GM12891 (cell line): ENCODE data around the gene SRSF7.
A peak's percentile ranks its signal among the peaks of the same experiment; 100 is the strongest.

Source experiments
- DNase-seq: peaks from one replicate; pipeline ENCODE4 v3.0.0; 2011; ENCODE audit warnings: low spot score; ENCODE audit not compliant: insufficient read length
- FAIRE-seq: peaks from 2 replicates; lab custom pipeline; 2011; peaks lifted over from hg19 to GRCh38; lab: Jason Lieb, UNC
- PAX5 ChIP-seq: IDR thresholded peaks from 2 replicates; pipeline ENCODE4 v1.6.1; 2011; ENCODE audit warnings: low read length, moderate library complexity, mild to moderate bottlenecking; ENCODE audit not compliant: insufficient read depth, severe bottlenecking
- POLR2A ChIP-seq: IDR thresholded peaks from 2 replicates; pipeline ENCODE4 v1.6.1; 2011; ENCODE audit warnings: low read depth, low read length, control low read depth
- POLR2AphosphoS5 ChIP-seq: IDR thresholded peaks from 2 replicates; pipeline ENCODE4 v1.6.1; 2011; ENCODE audit warnings: low read depth, low read length, control low read depth
- POU2F2 ChIP-seq: IDR thresholded peaks from 2 replicates; pipeline ENCODE4 v1.6.1; 2011; ENCODE audit warnings: low read depth, mild to moderate bottlenecking, control low read depth, low read length, moderate library complexity
- SPI1 ChIP-seq: IDR thresholded peaks from 2 replicates; pipeline ENCODE4 v1.6.1; 2011; ENCODE audit warnings: low read depth, low read length, control low read depth
- TAF1 ChIP-seq: IDR thresholded peaks from 2 replicates; pipeline ENCODE4 v1.6.1; 2011; ENCODE audit warnings: low read depth, low read length, control low read depth

SRSF7 gene

DNA sequence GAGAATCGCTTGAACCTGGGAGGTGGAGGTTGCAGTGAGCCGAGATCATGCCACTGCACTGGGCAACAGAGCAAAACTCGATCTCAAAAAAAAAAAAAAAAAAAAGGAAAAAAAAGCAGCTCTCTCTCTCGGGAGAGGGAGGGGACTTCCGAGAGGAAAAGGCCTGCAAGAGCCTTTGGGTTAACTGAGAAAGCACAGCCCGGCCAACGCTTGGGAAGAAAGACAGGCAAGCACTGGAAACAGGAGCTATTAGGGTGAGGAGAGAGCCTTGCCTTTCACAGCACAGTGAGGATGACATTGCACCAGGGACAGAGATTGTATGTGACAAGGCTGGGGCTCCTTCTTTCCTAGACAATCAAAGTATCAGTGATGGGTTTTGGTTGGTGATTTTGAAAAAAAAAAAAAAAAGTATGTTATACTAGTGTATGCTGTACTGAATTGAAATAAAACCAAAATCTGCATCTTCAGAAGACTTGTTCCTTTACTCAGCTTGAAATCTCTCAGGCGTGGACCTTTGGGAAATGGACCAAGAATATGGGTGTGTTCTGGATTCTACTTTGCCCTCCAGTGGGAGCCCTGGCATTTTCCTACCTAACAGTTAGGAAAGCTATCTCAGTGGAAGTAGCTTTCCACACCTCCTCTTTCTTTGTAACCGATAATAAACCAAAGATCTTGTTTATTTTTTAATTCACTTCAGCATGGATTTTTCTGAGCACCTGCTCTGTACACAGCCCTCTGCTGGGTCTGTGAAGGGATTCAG lies 16.7 kb downstream of the SRSF7 start:
- FAIRE-seq (no peak), DNase-seq (no peak)
- TF ChIP-seq POLR2AphosphoS5, result no peak
- no peak for TF ChIP-seq SPI1
- TF ChIP-seq TAF1, result no peak
- no peak for TF ChIP-seq POLR2A
- TF ChIP-seq POU2F2, result no peak
- TF ChIP-seq PAX5, result no peak

- no peak for DNase-seq
- peak; percentile 28 for FAIRE-seq
- TF ChIP-seq PAX5 (no peak), POLR2AphosphoS5 (no peak), POU2F2 (no peak), POLR2A (no peak), TAF1 (no peak), SPI1 (no peak)
Measured at GRCh38 chr2:38733300-38733971, 17.7 kb downstream of the SRSF7 start.

- DNase-seq (no peak), FAIRE-seq (no peak)
- TF ChIP-seq POU2F2 (no peak), PAX5 (no peak), SPI1 (no peak), POLR2A (no peak), TAF1 (no peak), POLR2AphosphoS5 (no peak)
Measured at GRCh38 chr2:38731684-38732221, 19.4 kb downstream of the SRSF7 start.

- DNase-seq (no peak), FAIRE-seq (no peak)
- TF ChIP-seq POLR2AphosphoS5 (no peak), SPI1 (no peak), PAX5 (no peak), TAF1 (no peak), POLR2A (no peak), POU2F2 (no peak)
Measured at GRCh38 chr2:38731090-38731489, 20.1 kb downstream of the SRSF7 start.

- TF ChIP-seq TAF1, result no peak
- no peak for TF ChIP-seq PAX5
- no peak for TF ChIP-seq POLR2AphosphoS5
- TF ChIP-seq SPI1, result peak; percentile 64
- FAIRE-seq, result no peak
- DNase-seq, result no peak
Measured at GRCh38 chr2:38728694-38729093, 22.5 kb downstream of the SRSF7 start.

GRCh38 chr2:38727661-38728060 lies 23.5 kb downstream of the SRSF7 start:
- TF ChIP-seq SPI1, result no peak
- no peak for TF ChIP-seq POLR2AphosphoS5
- TF ChIP-seq POLR2A, result no peak
- no peak for TF ChIP-seq POU2F2
- TF ChIP-seq TAF1, result no peak
- DNase-seq (no peak), FAIRE-seq (no peak)

DNA sequence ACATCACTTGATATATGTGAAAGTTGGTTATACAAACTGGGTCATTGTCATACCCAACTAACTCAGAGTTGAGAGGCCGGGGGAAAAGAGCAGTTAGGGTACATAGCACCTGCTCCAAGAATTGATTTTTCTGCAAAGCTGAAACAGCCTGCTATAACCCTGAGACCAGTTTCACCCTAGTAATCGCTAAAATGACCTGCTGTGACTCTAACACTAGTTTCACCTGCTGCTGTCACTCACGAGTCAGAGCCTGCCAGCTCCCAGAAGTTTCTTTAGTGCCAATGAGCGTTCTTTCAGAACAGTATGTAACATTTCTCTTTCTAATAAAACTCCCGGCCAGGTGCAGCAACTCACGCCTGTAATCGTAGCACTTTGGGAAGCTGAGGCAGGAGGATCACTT lies 28.0 kb downstream of the SRSF7 start:
- DNase-seq (no peak), FAIRE-seq (no peak)
- no peak for TF ChIP-seq TAF1
- TF ChIP-seq SPI1, result no peak
- TF ChIP-seq POLR2AphosphoS5, result no peak
- no peak for TF ChIP-seq POLR2A
- no peak for TF ChIP-seq POU2F2
- no peak for TF ChIP-seq PAX5

- peak; percentile 23 for FAIRE-seq
- peak; percentile 74; the same call in 1 of the 2 replicates for TF ChIP-seq POU2F2
- no peak for TF ChIP-seq PAX5
- TF ChIP-seq POLR2AphosphoS5, result no peak
- no peak for DNase-seq
Measured at GRCh38 chr2:38722271-38723061, 28.7 kb downstream of the SRSF7 start.
